Naive B cell (primary cell): ENCODE results near the gene GCNT3. TPM values are rescaled to one million over a fixed set of nuclear protein-coding genes. Genes with fewer than 3 reads are reported as not detected.
A peak's percentile ranks its signal among the peaks of the same experiment; 100 is the strongest.

Experiments
- ATAC-seq, 2 donors: fragments of 150-1000 bp; cut with Tn5 transposase; 2 replicates each; pipeline ENCODE4 v1.10.0; 2021; ENCODE audit warnings: low read depth in 2 of 2, mild to moderate bottlenecking in 2 of 2, moderate library complexity in 2 of 2
- DNase-seq: peaks from one replicate; pipeline ENCODE4 v3.0.0; 2022
- H3K27ac Mint-ChIP-seq, 6 donors: one replicate each; pipeline ENCODE4 v1.8.0; 2020 to 2022; ENCODE audit warnings: mild to moderate bottlenecking in 6 of 6, mixed read lengths in 6 of 6, moderate library complexity in 5 of 6, inconsistent platforms in 2 of 6
- H3K27me3 Mint-ChIP-seq, 3 donors: one replicate each; pipeline ENCODE4 v1.8.0; 2021 to 2022; ENCODE audit warnings: mixed read lengths in 3 of 3, mild to moderate bottlenecking in 1 of 3
- H3K36me3 Mint-ChIP-seq, 2 donors: one replicate each; pipeline ENCODE4 v1.8.0; 2020 to 2022; ENCODE audit warnings: mixed read lengths in 2 of 2, inconsistent platforms in 1 of 2, mild to moderate bottlenecking in 1 of 2
- H3K4me1 Mint-ChIP-seq, 3 donors: one replicate each; pipeline ENCODE4 v1.8.0; 2020 to 2022; ENCODE audit warnings: mixed read lengths in 3 of 3, inconsistent platforms in 1 of 3, mild to moderate bottlenecking in 1 of 3, moderate library complexity in 1 of 3
- H3K4me3 Mint-ChIP-seq, 8 donors: one replicate each; pipeline ENCODE4 v1.8.0; 2020 to 2022; ENCODE audit warnings: mild to moderate bottlenecking in 8 of 8, mixed read lengths in 8 of 8, moderate library complexity in 8 of 8, inconsistent platforms in 2 of 8
- H3K9me3 Mint-ChIP-seq, 7 donors: one replicate each; pipeline ENCODE4 v1.8.0; 2020 to 2022; ENCODE audit warnings: mixed read lengths in 7 of 7, mild to moderate bottlenecking in 5 of 7, inconsistent platforms in 2 of 7, moderate library complexity in 1 of 7
- polyA plus RNA-seq, 6 donors: library from polyadenylated mRNA; unstranded; fragments of 300-500 nt; fragmentation: Illumina TruSeq; gene quantifications; one replicate each; pipeline ENCODE4 v1.2.3, GENCODE V29; 2021; ENCODE audit warnings: low read depth in 6 of 6

GCNT3 gene
- polyA plus RNA-seq, result not detected

GRCh38 chr15:59611276-59612260 is at the start of gene GCNT3:
Gene GCNT3 (plus strand): TSS chr15:59611783. CDS start chr15:59618239, 6,456 bp downstream.
- Mint-ChIP-seq H3K4me3 (no peak within 1 kb of the TSS), H3K27me3 (peaks cover 4 to 37% (median 20%) of the 10 kb centered on the region in 3 donors), H3K27ac (peak within 1 kb of the TSS in 3 of 6 donors; percentile 59 to 84 (median 76)), H3K4me1 (peaks cover 20 to 32% (median 25%) of the 10 kb centered on the region in 3 donors), H3K9me3 (peaks cover 0 to 9% (median 2%) of the 10 kb centered on the region in 7 donors), H3K36me3 (peaks cover 0 to 8% of the 10 kb centered on the region in 2 donors)
- ATAC-seq (no peak), DNase-seq (no peak)

GRCh38 chr15:59562448-59563186 is 49.0 kb upstream of the GCNT3 start:
- H3K9me3 Mint-ChIP-seq, result no peaks in the 10 kb centered on the region
- no peak overlapping the region for H3K4me3 Mint-ChIP-seq
- ATAC-seq (no peak), DNase-seq (no peak)
- H3K27ac Mint-ChIP-seq, result no peak overlapping the region
- no peaks in the 10 kb centered on the region for H3K36me3 Mint-ChIP-seq
- H3K27me3 Mint-ChIP-seq, result peaks cover 0 to 4% (median 3%) of the 10 kb centered on the region in 3 donors
- H3K4me1 Mint-ChIP-seq, result no peaks in the 10 kb centered on the region

GRCh38 chr15:59565299-59565698 is 46.3 kb upstream of the GCNT3 start:
- no peak overlapping the region for H3K27ac Mint-ChIP-seq
- no peak for DNase-seq
- peaks cover 0 to 9% (median 4%) of the 10 kb centered on the region in 3 donors for H3K27me3 Mint-ChIP-seq
- ATAC-seq, result no peak
- no peaks in the 10 kb centered on the region for H3K9me3 Mint-ChIP-seq
- H3K4me1 Mint-ChIP-seq, result no peaks in the 10 kb centered on the region
- no peak overlapping the region for H3K4me3 Mint-ChIP-seq
- no peaks in the 10 kb centered on the region for H3K36me3 Mint-ChIP-seq

GRCh38 chr15:59567324-59567723 is 44.3 kb upstream of the GCNT3 start:
- Mint-ChIP-seq H3K9me3 (no peaks in the 10 kb centered on the region), H3K27me3 (peaks cover 0 to 7% (median 6%) of the 10 kb centered on the region in 3 donors), H3K36me3 (no peaks in the 10 kb centered on the region), H3K4me3 (no peak overlapping the region), H3K4me1 (no peaks in the 10 kb centered on the region), H3K27ac (no peak overlapping the region)
- ATAC-seq, result no peak
- DNase-seq, result no peak

GRCh38 chr15:59569477-59569876 is 42.1 kb upstream of the GCNT3 start:
- H3K4me1 Mint-ChIP-seq, result no peaks in the 10 kb centered on the region
- H3K27ac Mint-ChIP-seq, result no peak overlapping the region
- ATAC-seq, result no peak
- H3K27me3 Mint-ChIP-seq, result peaks cover 0 to 10% (median 9%) of the 10 kb centered on the region in 3 donors
- no peak overlapping the region for H3K4me3 Mint-ChIP-seq
- no peak for DNase-seq
- no peaks in the 10 kb centered on the region for H3K36me3 Mint-ChIP-seq
- H3K9me3 Mint-ChIP-seq, result no peaks in the 10 kb centered on the region

GRCh38 chr15:59570315-59570714 is 41.3 kb upstream of the GCNT3 start:
- Mint-ChIP-seq H3K4me1 (no peaks in the 10 kb centered on the region), H3K9me3 (no peaks in the 10 kb centered on the region), H3K36me3 (no peaks in the 10 kb centered on the region), H3K4me3 (no peak overlapping the region), H3K27me3 (peaks cover 0 to 10% (median 8%) of the 10 kb centered on the region in 3 donors), H3K27ac (peak overlapping the region in 1 of 6 donors; percentile 35)
- DNase-seq (no peak), ATAC-seq (no peak)

GRCh38 chr15:59571606-59572005 is 40.0 kb upstream of the GCNT3 start:
- Mint-ChIP-seq H3K4me1 (no peaks in the 10 kb centered on the region), H3K27ac (no peak overlapping the region), H3K27me3 (peaks cover 0 to 10% (median 5%) of the 10 kb centered on the region in 3 donors), H3K36me3 (no peaks in the 10 kb centered on the region), H3K4me3 (no peak overlapping the region), H3K9me3 (no peaks in the 10 kb centered on the region)
- DNase-seq (no peak), ATAC-seq (no peak)

GRCh38 chr15:59583088-59583487 is 28.5 kb upstream of the GCNT3 start:
- ATAC-seq (no peak), DNase-seq (no peak)
- H3K27me3 Mint-ChIP-seq, result peaks cover 7 to 16% (median 9%) of the 10 kb centered on the region in 3 donors
- no peaks in the 10 kb centered on the region for H3K4me1 Mint-ChIP-seq
- H3K36me3 Mint-ChIP-seq, result no peaks in the 10 kb centered on the region
- peaks cover 0 to 4% (median 0%) of the 10 kb centered on the region in 7 donors for H3K9me3 Mint-ChIP-seq
- H3K4me3 Mint-ChIP-seq, result no peak overlapping the region
- no peak overlapping the region for H3K27ac Mint-ChIP-seq

GRCh38 chr15:59587085-59587826 is 24.3 kb upstream of the GCNT3 start:
- H3K4me3 Mint-ChIP-seq, result no peak overlapping the region
- H3K9me3 Mint-ChIP-seq, result no peaks in the 10 kb centered on the region
- peak overlapping the region in 1 of 6 donors; percentile 70 for H3K27ac Mint-ChIP-seq
- H3K4me1 Mint-ChIP-seq, result peaks cover 0 to 3% (median 0%) of the 10 kb centered on the region in 3 donors
- ATAC-seq (no peak), DNase-seq (no peak)
- peaks cover 14 to 21% (median 19%) of the 10 kb centered on the region in 3 donors for H3K27me3 Mint-ChIP-seq
- no peaks in the 10 kb centered on the region for H3K36me3 Mint-ChIP-seq

- Mint-ChIP-seq H3K9me3 (no peaks in the 10 kb centered on the region), H3K36me3 (no peaks in the 10 kb centered on the region), H3K4me3 (no peak overlapping the region), H3K27me3 (peaks cover 11 to 23% (median 19%) of the 10 kb centered on the region in 3 donors), H3K27ac (no peak overlapping the region), H3K4me1 (peaks cover 0 to 3% (median 0%) of the 10 kb centered on the region in 3 donors)
- no peak for DNase-seq
- no peak for ATAC-seq
These were observed 21.6 kb upstream of the GCNT3 start for GRCh38 chr15:59590027-59590426.

- Mint-ChIP-seq H3K9me3 (no peaks in the 10 kb centered on the region), H3K36me3 (no peaks in the 10 kb centered on the region), H3K27ac (no peak overlapping the region), H3K4me3 (no peak overlapping the region), H3K27me3 (peaks cover 11 to 25% (median 19%) of the 10 kb centered on the region in 3 donors), H3K4me1 (peaks cover 0 to 3% (median 0%) of the 10 kb centered on the region in 3 donors)
- ATAC-seq (no peak), DNase-seq (no peak)
These were observed 20.2 kb upstream of the GCNT3 start for GRCh38 chr15:59591356-59591755.

- no peak for ATAC-seq
- Mint-ChIP-seq H3K36me3 (no peaks in the 10 kb centered on the region), H3K9me3 (no peaks in the 10 kb centered on the region), H3K4me3 (no peak overlapping the region), H3K27ac (peak overlapping the region in 1 of 6 donors; percentile 60), H3K4me1 (peaks cover 0 to 3% (median 0%) of the 10 kb centered on the region in 3 donors), H3K27me3 (peaks cover 18 to 36% (median 24%) of the 10 kb centered on the region in 3 donors)
- DNase-seq, result no peak
These were observed 17.1 kb upstream of the GCNT3 start for GRCh38 chr15:59594493-59594942.

- Mint-ChIP-seq H3K4me1 (peaks cover 0 to 3% (median 0%) of the 10 kb centered on the region in 3 donors), H3K9me3 (no peaks in the 10 kb centered on the region), H3K36me3 (no peaks in the 10 kb centered on the region), H3K27me3 (peaks cover 20 to 36% (median 24%) of the 10 kb centered on the region in 3 donors), H3K4me3 (no peak overlapping the region), H3K27ac (no peak overlapping the region)
- ATAC-seq (no peak), DNase-seq (no peak)
These were observed 16.6 kb upstream of the GCNT3 start for GRCh38 chr15:59594991-59595390.
